ENCODE data around the gene CALHM2.

Gene CALHM2

GRCh38 chr10:103413564-103413963, 38.6 kb downstream of the CALHM2 start:
- DNase-seq: no peak

GRCh38 chr10:103397191-103397825, 54.9 kb downstream of the CALHM2 start:
- no peak for DNase-seq

GRCh38 chr10:103396789-103397087, 55.4 kb downstream of the CALHM2 start:
- DNase-seq: no peak
